HepG2 (cell line): Measurements from ENCODE around the gene VPS11. TPM values are rescaled to one million over a fixed set of nuclear protein-coding genes. Genes with fewer than 3 reads are reported as not detected.

Source experiments
- EED ChIP-seq: sonication (generic); formaldehyde crosslinking; IDR thresholded peaks from 2 replicates; pipeline ENCODE4 v1.5.0; 2020; ENCODE audit warnings: mild to moderate bottlenecking, missing genetic modification reagents
- HDAC2 ChIP-seq: sonication (generic); formaldehyde crosslinking; IDR thresholded peaks from 2 replicates; pipeline ENCODE4 v1.4.0; 2020; ENCODE audit warnings: missing genetic modification reagents
- HOXA3 ChIP-seq: sonication (generic); formaldehyde crosslinking; IDR thresholded peaks from 2 replicates; pipeline ENCODE4 v1.5.0; 2020; ENCODE audit warnings: missing genetic modification reagents
- ISX ChIP-seq: sonication (generic); formaldehyde crosslinking; conservative IDR thresholded peaks from 2 replicates; pipeline ENCODE4 v1.5.0; 2020; ENCODE audit warnings: missing genetic modification reagents
- KDM6A ChIP-seq: IDR thresholded peaks from 2 replicates; pipeline ENCODE4 v1.6.1; 2016; ENCODE audit warnings: low read depth
- MTA3 ChIP-seq: sonication (generic); formaldehyde crosslinking; IDR thresholded peaks from 2 replicates; pipeline ENCODE4 v1.4.0; 2020; ENCODE audit warnings: missing genetic modification reagents
- MZF1 ChIP-seq: sonication (generic); formaldehyde crosslinking; IDR thresholded peaks from 2 replicates; pipeline ENCODE4 v1.8.1; 2023; ENCODE audit warnings: mild to moderate bottlenecking, missing genetic modification reagents, borderline replicate concordance
- NFIC ChIP-seq: IDR thresholded peaks from 2 replicates; pipeline ENCODE4 v1.6.1; 2012; ENCODE audit warnings: mild to moderate bottlenecking, low read length, inconsistent platforms
- SAP130 ChIP-seq: IDR thresholded peaks from 2 replicates; pipeline ENCODE4 v1.6.1; 2016; ENCODE audit warnings: low read depth
- ZNF224 ChIP-seq: sonication (generic); formaldehyde crosslinking; IDR thresholded peaks from 2 replicates; pipeline ENCODE4 v1.5.0; 2020; ENCODE audit warnings: mild to moderate bottlenecking, missing genetic modification reagents
- ZNF670 ChIP-seq: sonication (generic); formaldehyde crosslinking; IDR thresholded peaks from 2 replicates; pipeline ENCODE4 v1.8.0; 2022; ENCODE audit warnings: mild to moderate bottlenecking, missing genetic modification reagents, borderline replicate concordance
- ZNF768 ChIP-seq: sonication (generic); formaldehyde crosslinking; IDR thresholded peaks from 2 replicates; pipeline ENCODE4 v1.4.0; 2020; ENCODE audit warnings: missing genetic modification reagents
- ZNF782 ChIP-seq: sonication (generic); formaldehyde crosslinking; IDR thresholded peaks from 2 replicates; pipeline ENCODE4 v1.4.0; 2020; ENCODE audit warnings: missing genetic modification reagents, mild to moderate bottlenecking, borderline replicate concordance
- ZNF790 ChIP-seq: sonication (generic); formaldehyde crosslinking; IDR thresholded peaks from 2 replicates; pipeline ENCODE4 v1.8.0; 2022; ENCODE audit warnings: missing genetic modification reagents, mild to moderate bottlenecking, borderline replicate concordance
- polyA plus RNA-seq, 8 experiments: library from polyadenylated mRNA; depleted of rRNA in 3 of 8; stranded (reverse) in 7 of 8; unstranded in 1 of 8; fragments of >200 nt; fragmentation: Illumina TruSeq in 4 of 8; extraction: Trizol in 4 of 8; gene quantifications; 2 replicates each; pipeline versions ENCODE4 v1.2.1 to v1.2.3, GENCODE V29; 2011 to 2016; ENCODE audit warnings: low read depth in 4 of 8, missing spikeins in 1 of 8, mixed read lengths in 1 of 8; ENCODE audit not compliant: insufficient read depth in 1 of 8
- total RNA-seq, 5 experiments: library from RNA; depleted of rRNA; stranded (reverse); fragments of >200 nt; fragmentation: Illumina TruSeq; extraction: Trizol; gene quantifications; 2 replicates each; pipeline ENCODE4 v1.2.3, GENCODE V29; 2016; ENCODE audit warnings: low read depth in 1 of 5
- TF ChIP-seq, protein P1 (sequence below): sonication (generic); formaldehyde crosslinking; IDR thresholded peaks from 2 replicates; pipeline ENCODE4 v1.4.0; 2020; ENCODE audit warnings: mild to moderate bottlenecking, missing genetic modification reagents, borderline replicate concordance
- TF ChIP-seq, protein P2 (sequence below): sonication (generic); formaldehyde crosslinking; IDR thresholded peaks from 2 replicates; pipeline ENCODE4 v1.4.0; 2020; ENCODE audit warnings: missing genetic modification reagents
- TF ChIP-seq, protein P3 (sequence below): sonication (generic); formaldehyde crosslinking; IDR thresholded peaks from 2 replicates; pipeline ENCODE4 v1.8.0; 2022; ENCODE audit warnings: low read depth, missing genetic modification reagents
- TF ChIP-seq, protein P4 (sequence below): sonication (generic); formaldehyde crosslinking; conservative IDR thresholded peaks from 2 replicates; pipeline ENCODE4 v1.8.1; 2023; ENCODE audit warnings: missing genetic modification reagents
- TF ChIP-seq, protein P5 (sequence below): sonication (generic); formaldehyde crosslinking; conservative IDR thresholded peaks from 2 replicates; pipeline ENCODE4 v1.8.0; 2022; ENCODE audit warnings: missing genetic modification reagents

The VPS11 gene
- total and polyA plus RNA-seq, 2 of the 13 experiments (the other 11 are each of a cell fraction or from before 2014, with no cell fraction given) = 13.7 to 21.6 TPM

DNA sequence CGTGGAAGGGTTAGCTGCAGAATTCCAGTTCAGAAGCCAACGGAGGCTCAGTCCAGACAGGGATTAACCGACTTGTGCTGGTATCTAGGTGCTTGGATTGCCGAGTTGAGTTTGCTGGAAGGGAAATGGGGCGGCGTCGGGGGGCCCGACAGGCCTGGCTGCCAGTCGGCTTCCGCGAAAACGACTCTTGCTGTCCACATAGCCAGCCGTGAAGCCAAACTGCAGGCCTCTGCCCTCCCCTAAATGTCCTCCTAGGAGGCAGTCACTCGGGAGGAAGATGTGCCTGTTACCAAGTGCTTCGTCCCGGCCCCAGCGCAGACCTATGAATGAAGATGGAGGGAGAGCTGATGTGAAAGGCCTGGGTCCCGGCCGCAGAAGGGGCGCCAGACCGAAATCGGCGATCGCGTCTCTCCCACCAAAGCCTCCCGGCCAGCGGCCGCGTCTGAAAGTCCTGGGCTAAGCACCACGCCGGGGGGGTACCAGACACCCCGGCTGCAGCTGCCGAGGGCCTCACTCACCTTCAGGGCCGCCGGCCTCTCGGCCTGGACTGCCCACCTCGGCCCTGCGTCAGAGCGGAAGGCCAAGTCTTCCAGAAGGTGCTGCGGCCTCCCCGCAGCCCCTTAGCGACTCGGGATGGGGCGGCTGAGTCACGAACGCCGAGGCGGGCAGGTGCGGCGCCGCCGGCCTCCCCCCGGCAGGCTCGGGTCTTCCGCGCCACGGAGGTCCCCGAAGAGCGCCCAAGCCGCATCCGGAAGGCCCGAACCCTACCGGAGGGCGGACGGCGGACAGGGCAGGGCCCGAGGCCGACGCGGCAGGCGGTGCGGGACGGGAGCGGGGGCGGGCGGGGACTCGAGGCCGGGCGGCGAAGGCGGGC, 26.6 kb downstream of the VPS11 start (continued):
- TF ChIP-seq, protein P1, sequence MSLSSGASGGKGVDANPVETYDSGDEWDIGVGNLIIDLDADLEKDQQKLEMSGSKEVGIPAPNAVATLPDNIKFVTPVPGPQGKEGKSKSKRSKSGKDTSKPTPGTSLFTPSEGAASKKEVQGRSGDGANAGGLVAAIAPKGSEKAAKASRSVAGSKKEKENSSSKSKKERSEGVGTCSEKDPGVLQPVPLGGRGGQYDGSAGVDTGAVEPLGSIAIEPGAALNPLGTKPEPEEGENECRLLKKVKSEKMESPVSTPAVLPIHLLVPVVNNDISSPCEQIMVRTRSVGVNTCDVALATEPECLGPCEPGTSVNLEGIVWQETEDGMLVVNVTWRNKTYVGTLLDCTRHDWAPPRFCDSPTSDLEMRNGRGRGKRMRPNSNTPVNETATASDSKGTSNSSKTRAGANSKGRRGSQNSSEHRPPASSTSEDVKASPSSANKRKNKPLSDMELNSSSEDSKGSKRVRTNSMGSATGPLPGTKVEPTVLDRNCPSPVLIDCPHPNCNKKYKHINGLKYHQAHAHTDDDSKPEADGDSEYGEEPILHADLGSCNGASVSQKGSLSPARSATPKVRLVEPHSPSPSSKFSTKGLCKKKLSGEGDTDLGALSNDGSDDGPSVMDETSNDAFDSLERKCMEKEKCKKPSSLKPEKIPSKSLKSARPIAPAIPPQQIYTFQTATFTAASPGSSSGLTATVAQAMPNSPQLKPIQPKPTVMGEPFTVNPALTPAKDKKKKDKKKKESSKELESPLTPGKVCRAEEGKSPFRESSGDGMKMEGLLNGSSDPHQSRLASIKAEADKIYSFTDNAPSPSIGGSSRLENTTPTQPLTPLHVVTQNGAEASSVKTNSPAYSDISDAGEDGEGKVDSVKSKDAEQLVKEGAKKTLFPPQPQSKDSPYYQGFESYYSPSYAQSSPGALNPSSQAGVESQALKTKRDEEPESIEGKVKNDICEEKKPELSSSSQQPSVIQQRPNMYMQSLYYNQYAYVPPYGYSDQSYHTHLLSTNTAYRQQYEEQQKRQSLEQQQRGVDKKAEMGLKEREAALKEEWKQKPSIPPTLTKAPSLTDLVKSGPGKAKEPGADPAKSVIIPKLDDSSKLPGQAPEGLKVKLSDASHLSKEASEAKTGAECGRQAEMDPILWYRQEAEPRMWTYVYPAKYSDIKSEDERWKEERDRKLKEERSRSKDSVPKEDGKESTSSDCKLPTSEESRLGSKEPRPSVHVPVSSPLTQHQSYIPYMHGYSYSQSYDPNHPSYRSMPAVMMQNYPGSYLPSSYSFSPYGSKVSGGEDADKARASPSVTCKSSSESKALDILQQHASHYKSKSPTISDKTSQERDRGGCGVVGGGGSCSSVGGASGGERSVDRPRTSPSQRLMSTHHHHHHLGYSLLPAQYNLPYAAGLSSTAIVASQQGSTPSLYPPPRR (CRISPR knock-in tag) = no peak
- TF ChIP-seq EED (CRISPR knock-in tag) = no peak
- no peak for TF ChIP-seq NFIC
- TF ChIP-seq, protein P2, sequence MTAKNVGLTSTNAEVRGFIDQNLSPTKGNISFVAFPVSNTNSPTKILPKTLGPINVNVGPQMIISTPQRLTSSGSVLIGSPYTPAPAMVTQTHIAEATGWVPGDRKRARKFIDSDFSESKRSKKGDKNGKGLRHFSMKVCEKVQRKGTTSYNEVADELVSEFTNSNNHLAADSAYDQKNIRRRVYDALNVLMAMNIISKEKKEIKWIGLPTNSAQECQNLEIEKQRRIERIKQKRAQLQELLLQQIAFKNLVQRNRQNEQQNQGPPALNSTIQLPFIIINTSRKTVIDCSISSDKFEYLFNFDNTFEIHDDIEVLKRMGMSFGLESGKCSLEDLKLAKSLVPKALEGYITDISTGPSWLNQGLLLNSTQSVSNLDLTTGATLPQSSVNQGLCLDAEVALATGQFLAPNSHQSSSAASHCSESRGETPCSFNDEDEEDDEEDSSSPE (CRISPR knock-in tag) = no peak
- TF ChIP-seq, protein P3, sequence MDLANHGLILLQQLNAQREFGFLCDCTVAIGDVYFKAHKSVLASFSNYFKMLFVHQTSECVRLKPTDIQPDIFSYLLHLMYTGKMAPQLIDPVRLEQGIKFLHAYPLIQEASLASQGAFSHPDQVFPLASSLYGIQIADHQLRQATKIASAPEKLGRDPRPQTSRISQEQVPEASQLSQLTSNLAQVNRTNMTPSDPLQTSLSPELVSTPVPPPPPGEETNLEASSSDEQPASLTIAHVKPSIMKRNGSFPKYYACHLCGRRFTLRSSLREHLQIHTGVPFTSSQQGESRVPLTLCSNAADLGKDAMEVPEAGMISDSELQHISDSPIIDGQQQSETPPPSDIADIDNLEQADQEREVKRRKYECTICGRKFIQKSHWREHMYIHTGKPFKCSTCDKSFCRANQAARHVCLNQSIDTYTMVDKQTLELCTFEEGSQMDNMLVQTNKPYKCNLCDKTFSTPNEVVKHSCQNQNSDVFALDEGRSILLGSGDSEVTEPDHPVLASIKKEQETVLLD (CRISPR knock-in tag) = no peak
- peak; percentile 21; the same call in 1 of the 2 replicates for TF ChIP-seq ZNF768 (CRISPR knock-in tag)
- TF ChIP-seq KDM6A (CRISPR knock-in tag) = no peak
- TF ChIP-seq ISX (CRISPR knock-in tag) = no peak
- no peak for TF ChIP-seq ZNF224 (CRISPR knock-in tag)
- TF ChIP-seq SAP130 (CRISPR knock-in tag) = no peak
- TF ChIP-seq HOXA3 (CRISPR knock-in tag) = peak; percentile 32; the same call in 1 of the 2 replicates
- TF ChIP-seq, protein P4, sequence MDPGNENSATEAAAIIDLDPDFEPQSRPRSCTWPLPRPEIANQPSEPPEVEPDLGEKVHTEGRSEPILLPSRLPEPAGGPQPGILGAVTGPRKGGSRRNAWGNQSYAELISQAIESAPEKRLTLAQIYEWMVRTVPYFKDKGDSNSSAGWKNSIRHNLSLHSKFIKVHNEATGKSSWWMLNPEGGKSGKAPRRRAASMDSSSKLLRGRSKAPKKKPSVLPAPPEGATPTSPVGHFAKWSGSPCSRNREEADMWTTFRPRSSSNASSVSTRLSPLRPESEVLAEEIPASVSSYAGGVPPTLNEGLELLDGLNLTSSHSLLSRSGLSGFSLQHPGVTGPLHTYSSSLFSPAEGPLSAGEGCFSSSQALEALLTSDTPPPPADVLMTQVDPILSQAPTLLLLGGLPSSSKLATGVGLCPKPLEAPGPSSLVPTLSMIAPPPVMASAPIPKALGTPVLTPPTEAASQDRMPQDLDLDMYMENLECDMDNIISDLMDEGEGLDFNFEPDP (CRISPR knock-in tag) = 0 out of 2 replicates have a peak, but pooled peaks have one; percentile 46
- TF ChIP-seq MZF1 (CRISPR knock-in tag) = no peak
- no peak for TF ChIP-seq ZNF782 (CRISPR knock-in tag)
- TF ChIP-seq ZNF670 = no peak
- TF ChIP-seq MTA3 (CRISPR knock-in tag) = no peak
- TF ChIP-seq HDAC2 (CRISPR knock-in tag) = peak; percentile 38; the same call in 1 of the 2 replicates
- TF ChIP-seq ZNF790 (CRISPR knock-in tag) = no peak
- TF ChIP-seq, protein P5, sequence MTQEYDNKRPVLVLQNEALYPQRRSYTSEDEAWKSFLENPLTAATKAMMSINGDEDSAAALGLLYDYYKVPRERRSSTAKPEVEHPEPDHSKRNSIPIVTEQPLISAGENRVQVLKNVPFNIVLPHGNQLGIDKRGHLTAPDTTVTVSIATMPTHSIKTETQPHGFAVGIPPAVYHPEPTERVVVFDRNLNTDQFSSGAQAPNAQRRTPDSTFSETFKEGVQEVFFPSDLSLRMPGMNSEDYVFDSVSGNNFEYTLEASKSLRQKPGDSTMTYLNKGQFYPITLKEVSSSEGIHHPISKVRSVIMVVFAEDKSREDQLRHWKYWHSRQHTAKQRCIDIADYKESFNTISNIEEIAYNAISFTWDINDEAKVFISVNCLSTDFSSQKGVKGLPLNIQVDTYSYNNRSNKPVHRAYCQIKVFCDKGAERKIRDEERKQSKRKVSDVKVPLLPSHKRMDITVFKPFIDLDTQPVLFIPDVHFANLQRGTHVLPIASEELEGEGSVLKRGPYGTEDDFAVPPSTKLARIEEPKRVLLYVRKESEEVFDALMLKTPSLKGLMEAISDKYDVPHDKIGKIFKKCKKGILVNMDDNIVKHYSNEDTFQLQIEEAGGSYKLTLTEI (CRISPR knock-in tag) = no peak
